Large intestine (tissue), 3 donors: Measurements from ENCODE around the gene ZNF33A. TPM values are rescaled to one million over a fixed set of nuclear protein-coding genes. Genes with fewer than 3 reads are reported as not detected.
"Not testable (repeated sequence)": the region's sequence is repeated elsewhere in the genome, so short reads cannot be mapped to it uniquely, and the experiment has no call there.

ENCODE experiments used
- DNase-seq, 2 donors: peaks; one replicate each; pipeline versions ENCODE4 v3.0.0 to v3.0.0-alpha.2; 2013
- H3K27ac ChIP-seq: one replicate; pipeline ENCODE4 v1.5.1; 2013; ENCODE audit warnings: low read length
- H3K27me3 ChIP-seq: 2 replicates; pipeline ENCODE4 v1.6.1; 2013; ENCODE audit warnings: low read length; ENCODE audit not compliant: control insufficient read depth, insufficient read depth
- H3K36me3 ChIP-seq: 2 replicates; pipeline ENCODE4 v1.6.1; 2013; ENCODE audit warnings: low read length; ENCODE audit not compliant: control insufficient read depth, insufficient read depth
- H3K4me1 ChIP-seq: one replicate; pipeline ENCODE4 v1.6.1; 2013; ENCODE audit warnings: low read length; ENCODE audit not compliant: control insufficient read depth, insufficient read depth
- H3K4me3 ChIP-seq: one replicate; pipeline ENCODE4 v1.5.1; 2013; ENCODE audit warnings: low read length
- H3K9me3 ChIP-seq: one replicate; pipeline ENCODE4 v1.6.1; 2013; ENCODE audit warnings: mild to moderate bottlenecking, low read depth, low read length, moderate library complexity; ENCODE audit not compliant: control insufficient read depth
- WGBS: methylation state at CpG from one replicate; pipeline ENCODE4 v1.1.5; 2013; ENCODE audit warnings: low lambda C conversion rate; ENCODE audit not compliant: insufficient coverage; 5-methylcytosine and 5-hydroxymethylcytosine counted together
- polyA plus RNA-seq: library from polyadenylated mRNA; unstranded; fragments of 120-200 nt; gene quantifications from one replicate; pipeline ENCODE4 v1.2.1, GENCODE V29; 2013

The ZNF33A gene
- polyA plus RNA-seq, 1 donor = 40.9 TPM

GRCh38 chr10:38038932-38039245 lies 28.4 kb downstream of the ZNF33A start:
- peaks cover 42% of the 10 kb centered on the region for H3K36me3 ChIP-seq

GRCh38 chr10:38043516-38043915 lies 33.0 kb downstream of the ZNF33A start:
- DNase-seq = no peak

More at GRCh38 chr10:38038932-38039245, 28.4 kb downstream of the ZNF33A start:
- no peak overlapping the region for H3K27ac ChIP-seq
- H3K4me3 ChIP-seq = no peak overlapping the region
- no peak for DNase-seq
- no peaks in the 10 kb centered on the region for H3K9me3 ChIP-seq
- no peaks in the 10 kb centered on the region for H3K4me1 ChIP-seq
- no peaks in the 10 kb centered on the region for H3K27me3 ChIP-seq

GRCh38 chr10:38045129-38045528 lies 34.7 kb downstream of the ZNF33A start:
- peaks cover 2% of the 10 kb centered on the region for H3K9me3 ChIP-seq
- no peak overlapping the region for H3K4me3 ChIP-seq
- H3K27ac ChIP-seq = no peak overlapping the region
- peaks cover 36% of the 10 kb centered on the region for H3K36me3 ChIP-seq
- H3K4me1 ChIP-seq = no peaks in the 10 kb centered on the region
- DNase-seq = no peak
- H3K27me3 ChIP-seq = no peaks in the 10 kb centered on the region
- no CpG with 5 or more reads among the region's 2 CpGs for WGBS

More at GRCh38 chr10:38043516-38043915, 33.0 kb downstream of the ZNF33A start:
- peaks cover 2% of the 10 kb centered on the region for H3K9me3 ChIP-seq
- no peaks in the 10 kb centered on the region for H3K4me1 ChIP-seq
- no peak overlapping the region for H3K27ac ChIP-seq
- peaks cover 34% of the 10 kb centered on the region for H3K36me3 ChIP-seq
- H3K4me3 ChIP-seq = no peak overlapping the region
- 100% methylated on average over 1 of the region's 2 CpGs for WGBS
- H3K27me3 ChIP-seq = no peaks in the 10 kb centered on the region

- Histone ChIP-seq H3K27me3 (no peaks in the 10 kb centered on the region), H3K9me3 (peaks cover 2% of the 10 kb centered on the region), H3K4me3 (no peak overlapping the region), H3K36me3 (peaks cover 29% of the 10 kb centered on the region), H3K4me1 (no peaks in the 10 kb centered on the region), H3K27ac (no peak overlapping the region)
- no peak for DNase-seq
- 100% methylated on average over 1 of the region's 1 CpG for WGBS
These were observed 37.2 kb downstream of the ZNF33A start for GRCh38 chr10:38047666-38048065.

- H3K27me3 ChIP-seq = no peaks in the 10 kb centered on the region
- H3K36me3 ChIP-seq = peaks cover 35% of the 10 kb centered on the region
- no peaks in the 10 kb centered on the region for H3K4me1 ChIP-seq
- H3K4me3 ChIP-seq = no peak overlapping the region
- no peak overlapping the region for H3K27ac ChIP-seq
- H3K9me3 ChIP-seq = peaks cover 6% of the 10 kb centered on the region
- DNase-seq = no peak
- no CpG with 5 or more reads among the region's 1 CpG for WGBS
These were observed 39.7 kb downstream of the ZNF33A start for GRCh38 chr10:38050212-38050611.

- Histone ChIP-seq H3K4me3 (no peak overlapping the region), H3K27ac (no peak overlapping the region), H3K27me3 (no peaks in the 10 kb centered on the region), H3K4me1 (no peaks in the 10 kb centered on the region), H3K9me3 (peaks cover 13% of the 10 kb centered on the region), H3K36me3 (peaks cover 49% of the 10 kb centered on the region)
- no peak for DNase-seq
These were observed 43.9 kb downstream of the ZNF33A start for GRCh38 chr10:38054361-38054797.

- not testable (repeated sequence) for H3K4me3 ChIP-seq, H3K4me1 ChIP-seq, H3K27ac ChIP-seq, H3K27me3 ChIP-seq
- peaks cover 13% of the 10 kb centered on the region for H3K9me3 ChIP-seq
- DNase-seq = peak in 1 of 2 donors; percentile 6
- H3K36me3 ChIP-seq = peaks cover 48% of the 10 kb centered on the region
- WGBS = 92% methylated on average over 2 of the region's 5 CpGs
These were observed 44.9 kb downstream of the ZNF33A start for GRCh38 chr10:38055274-38055894.

GRCh38 chr10:38069663-38070062 lies 59.2 kb downstream of the ZNF33A start:
- H3K4me1 ChIP-seq, H3K27ac ChIP-seq, H3K9me3 ChIP-seq, H3K36me3 ChIP-seq, H3K4me3 ChIP-seq, H3K27me3 ChIP-seq: not testable (repeated sequence)
- DNase-seq = peak in 1 of 2 donors; percentile 26
- no CpG with 5 or more reads among the region's 1 CpG for WGBS

GRCh38 chr10:38070501-38070900 lies 60.0 kb downstream of the ZNF33A start:
- Histone ChIP-seq H3K4me1 (no peaks in the 10 kb centered on the region), H3K27me3 (no peaks in the 10 kb centered on the region), H3K27ac (no peak overlapping the region), H3K9me3 (no peaks in the 10 kb centered on the region), H3K4me3 (no peak overlapping the region), H3K36me3 (no peaks in the 10 kb centered on the region)
- no CpG with 5 or more reads among the region's 8 CpGs for WGBS
- no peak for DNase-seq

GRCh38 chr10:38072552-38072951 lies 62.1 kb downstream of the ZNF33A start:
- peaks cover 6% of the 10 kb centered on the region for H3K9me3 ChIP-seq
- no peaks in the 10 kb centered on the region for H3K36me3 ChIP-seq
- DNase-seq = no peak
- H3K27ac ChIP-seq = no peak overlapping the region
- H3K4me1 ChIP-seq = no peaks in the 10 kb centered on the region
- no peak overlapping the region for H3K4me3 ChIP-seq
- H3K27me3 ChIP-seq = no peaks in the 10 kb centered on the region

GRCh38 chr10:38076687-38077086 lies 66.2 kb downstream of the ZNF33A start:
- WGBS = no CpG with 5 or more reads among the region's 2 CpGs
- Histone ChIP-seq H3K36me3 (no peaks in the 10 kb centered on the region), H3K4me1 (no peaks in the 10 kb centered on the region)

More at GRCh38 chr10:38076687-38077086, 66.2 kb downstream of the ZNF33A start:
- Histone ChIP-seq H3K4me3 (no peak overlapping the region), H3K9me3 (peaks cover 6% of the 10 kb centered on the region), H3K27ac (no peak overlapping the region), H3K27me3 (no peaks in the 10 kb centered on the region)
- no peak for DNase-seq
